GM19240 (cell line): ENCODE measurements around the gene CACNA1B.
"Not testable (repeated sequence)": the region's sequence is repeated elsewhere in the genome, so short reads cannot be mapped to it uniquely, and the experiment has no call there.

Experiments
- DNase-seq: peaks from one replicate; pipeline ENCODE4 v3.0.0; 2011; ENCODE audit warnings: low spot score; ENCODE audit not compliant: insufficient read length

Gene CACNA1B

DNA sequence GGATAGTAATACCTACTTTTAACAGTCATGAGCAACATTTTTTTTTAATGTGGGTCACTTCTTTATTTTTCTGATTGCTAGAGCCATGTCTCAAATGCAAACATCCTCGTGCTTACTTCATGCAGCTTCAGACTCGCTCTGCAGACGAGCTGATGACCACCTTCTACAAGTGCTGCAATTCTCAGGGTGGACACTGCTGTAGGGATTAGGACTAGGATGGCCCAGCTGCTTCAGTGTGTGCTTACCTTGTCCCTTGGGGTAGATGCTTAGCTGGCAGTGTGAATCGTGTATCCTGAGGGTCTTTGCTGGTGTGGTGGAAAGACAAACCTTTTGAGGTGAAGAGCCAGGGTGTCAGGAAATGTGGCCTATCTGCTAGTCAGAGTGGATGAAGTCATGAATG, 251.7 kb downstream of the CACNA1B start:
- DNase-seq, result not testable (repeated sequence)

DNA sequence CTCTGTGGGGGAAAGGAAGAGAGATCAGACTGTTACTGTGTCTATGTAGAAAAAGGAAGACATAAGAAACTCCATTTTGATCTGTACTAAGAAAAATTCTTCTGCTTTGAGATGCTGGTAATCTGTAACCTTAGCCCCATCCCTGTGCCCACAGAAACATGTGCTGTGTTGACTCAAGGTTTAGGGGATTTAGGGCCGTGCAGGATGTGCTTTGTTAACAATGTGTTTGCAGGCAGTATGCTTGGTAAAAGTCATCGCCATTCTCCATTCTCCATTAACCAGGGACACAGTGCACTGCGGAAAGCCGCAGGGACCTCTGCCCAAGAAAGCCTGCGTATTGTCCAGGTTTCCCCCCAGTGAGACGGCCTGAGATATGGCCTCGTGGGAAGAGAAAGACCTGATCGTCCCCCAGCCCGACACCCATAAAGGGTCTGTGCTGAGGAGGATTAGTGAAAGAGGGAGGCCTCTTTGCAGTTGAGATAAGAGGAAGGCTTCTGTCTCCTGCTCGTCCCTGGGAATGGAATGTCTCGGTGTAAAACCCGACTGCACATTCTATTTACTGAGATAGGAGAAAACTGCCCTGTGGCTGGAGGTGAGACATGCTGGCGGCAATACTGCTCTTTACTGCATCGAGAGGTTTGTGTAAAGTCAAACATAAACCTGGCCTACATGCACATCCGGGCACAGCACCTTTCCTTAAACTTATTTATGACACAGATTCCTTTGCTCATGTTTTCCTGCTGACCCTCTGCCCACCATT, 255.5 kb downstream of the CACNA1B start:
- not testable (repeated sequence) for DNase-seq

DNA sequence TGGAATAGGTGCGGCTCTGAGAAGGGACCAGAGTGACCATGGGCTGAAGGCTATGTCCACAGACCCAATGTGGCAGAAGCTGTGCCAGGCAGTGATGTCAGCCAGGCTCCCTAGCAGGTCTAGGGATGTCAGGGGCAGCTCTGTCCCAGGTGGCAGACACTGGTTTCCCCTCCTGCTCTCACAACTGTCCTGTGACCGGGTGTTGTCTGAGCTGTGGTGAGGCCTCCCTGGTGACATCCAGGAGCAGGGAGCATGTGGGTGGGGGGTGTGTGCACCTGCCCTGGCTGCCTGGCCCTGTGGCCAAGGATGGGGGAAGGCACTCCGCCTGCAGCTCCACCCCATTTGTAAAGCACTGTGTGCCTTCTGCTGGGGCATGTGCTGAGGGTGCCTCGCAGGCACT, 257.0 kb downstream of the CACNA1B start:
- DNase-seq, result not testable (repeated sequence)

DNA sequence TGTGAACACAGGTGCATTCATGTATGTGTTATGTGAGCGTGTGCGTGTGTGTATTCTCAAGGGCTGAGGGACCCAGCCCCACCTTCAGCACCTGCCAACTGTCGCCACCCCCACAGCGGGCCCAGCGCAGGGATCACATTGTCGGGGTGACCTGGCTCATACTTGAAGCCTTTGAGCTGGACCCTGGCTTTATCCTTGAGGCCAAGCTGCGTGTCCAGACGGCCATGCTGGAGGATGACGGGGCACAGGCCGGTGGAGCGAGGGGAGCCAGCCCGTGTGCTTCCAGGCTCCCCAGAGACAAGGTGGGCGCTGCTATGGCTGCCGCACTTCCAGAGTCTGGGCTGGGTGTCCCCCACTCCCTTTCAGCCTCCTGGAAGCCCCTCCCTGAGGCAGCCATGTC, 261.5 kb downstream of the CACNA1B start:
- DNase-seq, result not testable (repeated sequence)

DNA sequence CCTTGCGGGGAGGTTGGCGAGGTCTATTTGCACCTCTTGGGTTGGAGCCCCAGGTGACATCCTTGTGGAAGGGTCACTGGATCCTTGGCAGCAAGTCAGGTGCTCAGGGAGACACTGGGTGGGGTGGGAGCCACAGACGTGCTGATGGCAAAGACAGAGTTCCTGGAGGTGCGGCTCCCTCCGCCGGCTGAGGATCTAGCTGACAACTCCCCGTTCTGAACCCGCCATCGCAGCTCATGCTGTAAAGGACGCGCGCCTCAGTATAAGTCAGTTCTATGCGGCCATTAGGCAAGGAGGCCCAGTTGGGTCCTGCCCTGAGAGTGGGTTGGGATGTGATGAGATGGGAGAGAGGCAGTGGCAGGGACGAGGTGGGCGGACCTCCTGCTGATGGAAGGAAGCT, 263.4 kb downstream of the CACNA1B start:
- not testable (repeated sequence) for DNase-seq

DNA sequence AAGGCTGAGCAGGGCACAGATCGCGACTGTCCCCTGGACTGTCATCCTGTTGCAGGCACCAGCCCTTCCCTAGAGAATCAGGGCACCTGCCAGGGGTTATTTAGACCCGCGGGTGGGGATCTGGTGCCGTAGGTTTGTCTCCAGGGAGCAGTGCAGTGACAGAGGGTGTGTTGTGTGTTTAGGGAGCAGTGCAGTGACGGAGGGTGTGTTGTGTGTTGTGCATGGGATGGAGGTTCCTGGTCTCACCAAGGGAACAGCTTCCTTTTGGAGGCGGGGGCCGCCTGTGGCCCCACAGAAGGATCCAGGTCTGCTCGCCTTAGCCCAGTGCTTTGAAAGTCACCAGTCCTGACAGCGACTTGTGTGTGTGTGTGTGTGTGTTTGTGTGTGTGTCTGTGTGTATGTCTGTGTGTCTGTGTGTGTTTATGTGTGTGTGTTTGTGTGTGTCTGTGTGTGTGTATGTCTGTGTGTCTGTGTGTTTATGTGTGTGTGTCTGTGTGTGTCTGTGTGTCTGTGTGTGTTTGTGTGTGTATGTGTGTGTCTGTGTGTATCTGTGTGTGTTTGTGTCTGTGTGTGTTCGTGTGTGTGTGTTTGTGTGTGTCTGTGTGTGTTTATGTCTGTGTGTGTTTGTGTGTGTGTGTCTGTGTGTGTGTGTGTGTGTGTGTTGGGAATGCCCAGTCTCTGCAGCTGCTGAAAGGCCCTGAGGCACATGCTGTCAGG, 265.1 kb downstream of the CACNA1B start:
- DNase-seq, result not testable (repeated sequence)

DNA sequence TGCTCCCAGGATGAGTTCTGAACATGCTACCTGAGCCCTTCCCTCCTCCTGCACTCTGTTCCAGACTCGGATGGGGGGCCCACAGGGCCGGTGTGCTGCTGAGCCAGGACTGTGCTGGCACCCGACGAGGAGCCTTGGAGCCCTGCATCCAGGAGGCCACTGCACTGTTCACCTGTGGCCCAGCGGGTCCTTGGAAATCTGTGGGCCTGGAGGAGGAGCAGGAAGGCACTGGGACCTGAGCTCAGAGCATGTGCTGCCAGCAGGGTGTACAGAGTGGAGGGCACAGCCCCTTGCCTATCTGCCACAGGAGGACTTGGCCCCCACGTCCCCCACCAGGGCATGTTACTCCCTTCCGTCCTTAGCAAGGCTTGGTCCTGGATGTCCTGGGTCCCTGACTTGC, 265.9 kb downstream of the CACNA1B start:
- DNase-seq, result not testable (repeated sequence)

DNA sequence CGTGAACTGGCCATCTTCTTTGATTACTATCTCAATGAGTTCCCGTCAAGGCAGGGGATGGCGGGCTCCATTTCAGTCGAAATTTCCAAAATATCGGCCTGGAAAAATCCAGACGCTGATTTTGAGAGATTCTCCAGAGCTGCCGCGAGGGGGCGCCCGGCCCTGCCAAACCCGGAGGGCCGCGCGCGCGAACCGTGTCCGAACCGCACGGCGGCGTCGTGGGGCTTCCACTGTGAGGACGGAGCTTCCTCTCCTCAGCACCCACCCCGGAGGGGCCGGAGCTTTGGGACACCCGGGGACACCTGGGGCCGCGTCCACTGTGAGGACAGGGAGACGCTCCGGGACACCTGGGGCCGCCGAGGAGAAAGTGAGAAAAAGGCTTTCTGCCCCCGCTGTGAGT, 270.0 kb downstream of the CACNA1B start:
- DNase-seq, result not testable (repeated sequence)

DNA sequence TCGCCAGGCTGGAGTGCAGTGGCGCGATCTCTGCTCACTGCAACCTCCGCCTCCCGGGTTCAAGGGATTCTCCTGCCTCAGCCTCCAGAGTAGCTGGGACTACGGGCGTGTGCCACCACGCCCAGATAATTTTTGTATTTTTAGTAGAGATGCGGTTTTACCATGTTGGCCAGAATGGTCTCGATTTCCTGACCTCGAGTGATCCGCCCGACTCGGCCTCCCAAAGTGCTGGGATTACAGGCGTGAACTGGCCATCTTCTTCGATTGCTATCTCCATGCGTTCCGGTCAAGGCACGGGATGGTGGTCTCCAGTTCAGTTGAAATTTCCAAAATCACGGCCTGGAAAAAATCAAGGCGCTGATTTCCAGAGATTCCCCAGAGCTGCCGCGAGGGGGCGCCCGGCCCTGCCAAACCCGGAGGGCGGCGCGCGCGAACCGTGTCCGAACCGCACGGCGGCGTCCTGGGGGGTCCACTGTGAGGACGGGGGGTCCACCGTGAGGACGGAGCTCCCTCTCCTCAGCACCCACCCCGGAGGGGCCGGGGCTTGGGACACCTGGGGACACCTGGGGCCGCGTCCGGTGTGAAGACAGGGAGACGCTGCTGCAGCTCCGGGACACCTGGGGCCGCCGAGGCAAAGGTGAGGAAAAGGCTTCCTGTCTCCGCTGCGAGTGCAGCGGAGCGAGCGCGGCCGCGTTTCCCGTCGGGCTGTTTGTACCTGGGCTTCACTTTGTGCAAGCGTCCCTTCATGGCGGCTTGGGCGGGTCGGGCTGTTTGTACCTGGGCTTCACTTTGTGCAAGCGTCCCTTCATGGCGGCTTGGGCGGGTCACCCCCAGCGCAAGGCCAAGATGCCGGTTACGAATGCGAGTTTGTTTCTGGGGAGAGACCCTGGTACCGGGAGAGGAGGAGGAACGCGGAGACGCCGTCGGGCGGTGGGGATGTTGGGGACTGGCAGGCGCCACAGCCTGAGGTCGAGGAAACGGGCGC, 272.4 kb downstream of the CACNA1B start:
- not testable (repeated sequence) for DNase-seq

DNA sequence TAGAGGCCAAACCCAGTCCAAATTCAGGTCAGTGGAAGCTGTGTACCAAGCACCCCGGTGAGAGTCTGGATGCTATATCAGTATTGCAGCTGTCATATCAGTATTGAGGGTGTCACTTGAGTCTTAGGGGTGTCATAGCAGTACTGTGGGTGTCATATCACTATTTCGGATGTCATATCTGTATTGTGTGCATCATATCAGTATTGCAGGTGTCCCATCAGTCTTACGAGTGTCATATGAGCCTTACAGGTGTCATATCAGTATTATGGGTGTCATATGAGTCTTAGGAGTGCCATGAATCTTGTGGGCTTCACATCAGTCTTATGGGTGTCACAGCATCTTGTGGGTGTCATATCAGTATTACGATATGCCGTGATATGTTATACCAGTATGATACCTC, 278.2 kb downstream of the CACNA1B start:
- DNase-seq, result not testable (repeated sequence)

DNA sequence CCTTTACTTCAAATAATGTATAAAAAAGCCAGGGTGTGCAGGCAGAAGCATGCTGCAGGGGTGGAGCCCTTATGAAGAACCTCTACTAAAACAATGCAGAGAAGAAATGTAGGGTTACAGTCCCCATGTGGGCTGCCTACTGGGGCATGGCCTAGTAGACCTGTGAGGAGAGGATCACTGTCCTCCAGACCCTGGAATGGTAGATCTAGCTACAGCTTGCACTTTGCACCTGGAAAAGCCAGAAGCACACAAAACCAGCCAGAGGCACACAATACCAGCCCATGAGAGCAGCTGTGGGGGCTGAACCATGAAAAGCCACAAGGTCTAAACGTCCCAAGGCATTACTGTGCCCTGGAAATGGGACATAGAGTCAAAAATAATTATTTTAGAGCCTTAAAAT, 289.2 kb downstream of the CACNA1B start:
- DNase-seq, result not testable (repeated sequence)
